GM21381 (cell line): ENCODE measurements around the gene GNB5.

ENCODE experiments used
- ATAC-seq: cut with Tn5 transposase; IDR thresholded peaks from one replicate; pipeline ENCODE4 v1.9.1; 2021; ENCODE audit warnings: mild to moderate bottlenecking, moderate library complexity; ENCODE audit not compliant: unreplicated experiment

Gene GNB5

DNA sequence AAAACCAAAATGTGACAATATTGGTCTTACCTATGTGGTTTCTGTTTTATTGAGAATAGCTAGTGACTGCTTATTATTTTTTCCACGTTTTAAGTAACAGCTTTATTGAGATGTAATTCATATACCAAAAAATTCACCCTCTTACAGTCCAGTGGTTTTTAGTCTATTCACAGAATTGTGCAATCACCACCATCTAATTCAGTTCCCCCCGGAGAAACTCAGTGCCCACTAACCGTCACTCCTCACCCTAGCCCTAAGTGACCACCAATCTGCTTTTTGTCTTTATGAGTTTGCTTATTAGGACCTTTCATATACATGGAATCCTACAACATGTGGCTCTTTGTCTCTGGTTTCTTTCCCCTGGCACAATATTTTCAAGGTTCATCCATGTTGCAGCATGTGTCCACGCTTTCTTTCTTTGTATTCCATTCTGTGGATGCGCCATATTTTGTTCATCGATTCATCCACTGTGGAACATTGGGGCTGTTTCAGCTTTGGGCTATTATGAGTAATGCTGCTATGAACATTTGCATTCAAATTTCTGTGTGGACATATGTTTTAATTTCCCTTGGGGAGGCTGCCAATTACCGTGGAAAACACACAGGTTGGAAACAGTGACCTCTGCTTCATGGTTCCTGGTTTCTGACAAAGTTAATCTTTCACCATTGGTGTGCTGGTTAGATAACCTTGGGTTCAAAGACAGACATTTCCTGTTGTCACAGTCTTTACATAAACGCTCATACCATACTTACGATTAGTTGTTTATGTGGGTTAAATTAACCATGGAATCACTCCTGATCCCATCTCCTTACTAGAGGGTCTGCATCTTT, 75.4 kb downstream of the GNB5 start:
- ATAC-seq, result no peak

DNA sequence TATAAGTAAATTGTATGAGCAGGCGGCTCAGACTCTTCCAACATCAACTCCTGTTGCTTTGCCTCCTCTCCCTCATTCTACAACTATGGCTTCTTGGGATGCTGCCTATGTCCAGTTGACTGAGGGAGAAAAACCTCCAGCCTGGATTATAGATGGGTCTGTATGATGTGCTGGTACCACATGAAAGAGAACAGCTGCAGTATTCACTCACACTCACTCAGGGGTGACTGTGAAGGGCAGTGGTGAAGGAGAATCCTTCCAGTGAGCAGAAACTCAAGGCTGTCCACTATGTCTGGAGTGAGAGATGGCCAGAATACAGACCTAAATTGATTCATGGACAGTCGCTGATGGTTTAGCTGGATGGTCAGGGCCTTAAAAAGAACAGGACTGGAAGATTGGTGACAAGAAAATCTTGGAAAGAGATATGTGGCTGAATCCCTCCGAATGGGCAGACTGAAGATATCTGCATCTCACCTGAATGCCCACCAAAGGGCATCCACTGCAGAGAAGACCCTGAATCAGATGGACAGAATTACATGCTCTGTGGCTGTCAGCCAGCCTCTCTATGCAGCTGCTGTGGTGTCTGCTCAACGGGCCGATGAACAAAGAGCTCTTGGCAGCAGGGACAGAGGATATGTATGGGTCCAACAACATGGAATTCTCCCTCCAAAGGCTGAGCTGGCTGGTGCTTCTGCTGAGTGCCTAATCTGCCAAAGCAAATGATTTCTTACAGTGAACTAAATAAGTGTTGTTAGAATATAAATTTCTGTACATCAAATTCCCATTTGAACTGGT, 76.7 kb downstream of the GNB5 start:
- ATAC-seq, result no peak

DNA sequence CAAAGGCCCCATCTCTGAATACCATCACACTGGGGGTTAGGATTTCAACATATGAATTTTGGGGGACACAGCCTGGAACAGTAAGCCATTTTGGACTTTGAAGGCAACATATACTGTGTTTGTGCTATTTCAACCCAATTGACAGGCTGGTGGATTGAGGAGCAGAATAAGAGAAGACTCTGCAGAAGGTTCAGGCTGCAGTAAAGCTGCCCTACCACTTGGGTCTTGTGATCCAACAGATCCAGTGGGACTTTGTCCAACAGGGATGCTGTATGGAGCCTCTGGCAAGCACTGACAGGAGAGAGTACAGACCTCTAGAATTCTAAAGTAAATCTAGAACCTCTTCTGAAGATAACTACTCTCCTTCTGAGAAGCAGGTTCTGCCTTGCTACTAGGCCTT, 77.5 kb downstream of the GNB5 start:
- no peak for ATAC-seq

DNA sequence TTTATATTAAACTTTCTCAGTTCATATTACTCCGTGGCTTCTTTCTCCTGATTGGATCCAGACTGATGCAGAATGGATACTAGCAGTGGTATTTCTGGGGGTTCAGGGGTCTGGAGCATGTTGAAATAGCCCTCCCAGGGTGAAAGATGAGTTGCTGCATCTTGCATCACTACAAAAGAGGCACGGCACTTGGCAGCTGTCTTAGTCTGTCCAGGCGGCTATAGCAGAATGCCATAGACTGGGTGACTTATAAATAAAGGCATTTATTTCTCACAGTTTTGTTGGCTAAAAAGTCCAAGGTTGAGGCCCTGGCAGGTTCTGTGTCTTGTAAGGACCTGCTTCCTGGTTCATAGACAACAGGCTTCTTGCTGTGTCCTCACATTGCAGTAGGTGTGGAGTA, 78.0 kb downstream of the GNB5 start:
- ATAC-seq, result no peak

DNA sequence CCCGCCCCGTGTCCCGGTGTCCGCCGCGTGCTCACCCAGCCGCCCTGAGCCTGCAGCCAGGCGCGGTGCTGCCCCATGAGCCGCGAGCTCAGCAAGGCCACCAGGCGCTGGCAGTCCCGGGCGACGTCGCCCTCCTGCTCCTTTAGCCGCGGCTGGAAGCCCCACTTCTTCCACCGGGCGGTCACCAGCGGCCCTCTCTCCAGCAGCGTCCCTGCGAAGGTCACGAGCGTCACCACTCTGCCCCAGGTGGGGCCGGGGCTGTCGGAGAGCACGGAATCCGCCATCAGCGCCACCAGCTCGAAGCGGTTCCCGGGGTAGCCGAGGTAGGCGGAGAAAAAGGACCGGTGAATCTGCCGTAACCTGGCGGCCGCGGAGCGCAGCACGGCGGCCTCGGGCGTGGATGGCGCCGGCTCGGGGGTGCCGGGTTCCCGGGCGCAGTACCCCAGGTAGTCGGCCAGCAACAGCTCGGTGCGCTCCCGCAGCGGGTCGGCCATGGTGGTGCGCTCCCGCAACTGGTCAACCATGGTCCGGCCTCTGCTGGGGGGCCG, 78.9 kb downstream of the GNB5 start:
- no peak for ATAC-seq

DNA sequence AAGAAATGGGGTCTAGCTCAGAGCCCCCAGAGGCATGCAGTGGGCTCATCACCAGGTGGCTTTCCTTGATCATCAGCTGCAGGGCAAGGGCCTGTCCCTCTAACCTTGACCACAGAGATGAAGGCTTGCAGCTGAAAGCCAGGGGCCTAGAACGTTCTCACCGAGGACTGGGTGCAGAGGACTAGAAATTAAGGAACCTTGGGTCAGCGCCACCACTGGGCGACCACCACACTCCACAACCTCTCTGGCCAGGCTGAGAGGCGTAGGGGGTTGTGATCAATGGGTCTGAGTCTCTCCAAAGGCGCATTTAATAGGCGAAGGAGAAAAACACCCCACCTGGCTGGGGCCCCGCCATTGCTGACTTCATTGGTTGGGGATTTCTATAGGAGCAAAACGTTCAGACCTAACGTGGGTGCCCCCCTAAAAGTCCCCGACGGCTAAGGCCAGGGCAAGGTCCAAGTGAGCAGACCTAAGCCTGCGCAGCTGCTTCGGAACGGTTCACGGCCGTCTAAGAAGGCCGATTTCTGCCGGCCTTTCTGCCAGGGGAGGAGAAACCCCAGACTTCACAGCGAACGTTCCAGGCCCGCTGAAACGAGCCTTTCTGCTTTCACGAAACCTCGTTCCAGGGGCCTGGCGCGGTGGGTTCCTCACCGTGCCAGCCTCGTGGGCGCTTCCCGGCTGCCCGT, 79.5 kb downstream of the GNB5 start:
- ATAC-seq, result no peak

DNA sequence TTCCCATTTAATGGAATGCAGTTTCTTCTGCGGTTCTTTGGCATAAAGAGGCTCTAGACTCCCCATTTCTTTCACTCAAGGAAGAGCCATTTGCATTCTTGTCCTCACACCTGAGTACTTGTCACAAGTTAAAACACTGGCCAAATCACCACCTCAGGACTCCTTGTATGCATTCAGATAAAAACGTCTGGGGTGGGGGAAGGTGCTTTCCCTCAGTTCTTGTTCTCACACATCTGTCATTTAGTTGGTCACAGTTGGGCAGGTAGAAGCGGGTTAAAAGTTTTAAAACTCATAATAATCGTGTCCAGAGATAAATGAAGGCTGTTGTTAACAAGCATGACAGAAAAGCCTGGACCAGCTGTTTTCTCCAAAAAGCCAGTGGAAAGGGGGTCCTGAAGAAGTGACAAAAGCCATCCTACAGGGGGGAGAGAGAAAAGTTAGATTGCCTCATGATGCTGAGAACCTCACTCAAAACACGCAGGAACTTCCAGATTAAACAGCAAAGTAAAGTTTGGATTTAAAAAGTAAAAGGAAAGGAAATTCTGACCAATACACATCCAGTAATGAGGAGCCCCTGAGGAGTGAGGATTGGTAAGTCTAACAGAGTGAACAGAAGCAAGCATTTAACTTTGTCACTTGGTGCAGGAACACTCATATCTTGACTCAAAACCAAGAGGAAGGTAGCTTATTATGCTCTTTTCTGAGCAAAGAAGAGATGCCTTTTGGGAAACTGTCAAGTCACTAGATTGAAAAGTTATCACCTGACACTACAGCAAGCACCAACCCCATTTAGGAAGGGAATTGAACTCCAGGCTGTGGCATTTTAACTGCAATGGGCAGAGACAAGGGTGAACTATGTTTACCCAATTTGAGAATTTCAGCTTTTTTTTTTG, 81.4 kb downstream of the GNB5 start:
- ATAC-seq, result peak; percentile 51

DNA sequence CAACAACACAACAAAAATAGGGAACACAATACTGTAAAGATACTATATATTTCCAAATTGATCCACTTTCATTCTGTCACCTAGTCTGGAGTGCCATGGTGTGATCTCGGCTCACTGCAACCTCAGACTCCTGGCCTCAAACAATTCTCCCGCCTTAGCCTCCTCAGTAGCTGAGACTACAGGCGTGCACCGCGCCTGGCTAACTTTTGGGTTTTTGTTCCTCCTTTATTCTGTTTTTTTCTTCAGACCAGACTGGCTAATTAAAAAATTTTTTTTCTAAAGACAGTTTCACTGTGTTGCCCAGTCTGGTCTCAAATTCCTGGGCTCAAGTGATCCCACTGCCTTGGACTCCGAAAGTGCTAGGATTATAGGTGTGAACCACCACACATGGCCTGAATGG, 84.0 kb downstream of the GNB5 start:
- no peak for ATAC-seq

DNA sequence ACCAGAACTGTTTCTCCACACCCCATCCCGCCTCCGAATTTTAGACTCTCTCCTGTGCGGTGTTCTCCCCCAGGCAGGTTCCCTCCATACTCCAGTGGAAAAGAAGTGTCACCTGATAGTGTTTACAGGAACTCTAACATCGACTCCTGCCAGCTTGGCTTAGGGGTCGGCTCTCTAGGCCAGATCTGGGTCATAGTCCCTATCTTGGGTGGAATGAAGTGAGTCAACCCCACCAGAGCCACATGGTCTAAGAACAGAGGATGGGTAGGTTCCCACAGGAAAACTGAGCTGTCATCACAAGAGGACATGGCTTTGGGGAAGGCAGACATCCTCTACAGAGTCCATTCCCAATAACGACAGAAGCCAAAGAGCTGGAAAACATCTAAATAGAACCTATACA, 84.6 kb downstream of the GNB5 start:
- ATAC-seq, result no peak

DNA sequence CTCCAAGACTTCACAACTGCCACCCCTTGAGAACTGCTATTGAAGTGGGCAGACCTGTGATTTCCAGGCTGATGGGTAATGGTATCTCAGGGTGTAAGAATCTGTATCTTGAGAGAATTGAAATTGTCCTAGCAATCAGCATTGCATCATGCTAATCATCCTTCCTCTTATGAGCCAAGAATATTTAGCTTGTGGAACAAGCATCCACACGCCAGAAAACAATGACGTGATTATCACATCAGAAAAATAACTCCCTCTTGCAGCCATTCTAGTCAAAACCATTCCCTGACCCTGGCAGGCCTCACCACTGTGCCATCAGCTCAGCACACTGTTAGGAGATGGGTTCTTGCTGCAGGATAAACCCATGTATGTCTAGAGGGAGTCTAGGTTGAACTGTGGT, 85.3 kb downstream of the GNB5 start:
- no peak for ATAC-seq

DNA sequence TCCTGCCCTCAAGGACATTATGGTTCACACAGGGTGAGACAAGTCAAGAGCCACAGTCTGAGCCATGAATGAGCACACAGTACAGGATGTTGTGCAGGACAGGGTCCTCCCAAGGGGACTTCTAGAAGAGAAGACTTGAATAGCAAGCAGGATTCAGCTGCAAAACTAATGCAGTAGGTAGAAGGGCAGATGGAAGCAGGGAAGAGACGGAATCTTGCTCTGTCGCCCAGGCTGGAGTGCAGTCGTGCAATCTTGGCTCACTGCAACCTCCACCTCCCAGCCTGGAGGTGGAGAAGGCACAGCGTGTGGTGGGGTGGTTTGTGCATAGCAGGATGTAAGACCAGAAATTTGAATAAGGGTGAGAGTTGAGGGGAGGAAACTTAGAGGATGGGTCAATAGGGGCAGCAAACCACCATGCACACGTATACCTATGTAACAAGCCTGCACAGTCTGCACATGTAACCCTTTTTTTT, 86.6 kb downstream of the GNB5 start:
- ATAC-seq, result peak; percentile 32

DNA sequence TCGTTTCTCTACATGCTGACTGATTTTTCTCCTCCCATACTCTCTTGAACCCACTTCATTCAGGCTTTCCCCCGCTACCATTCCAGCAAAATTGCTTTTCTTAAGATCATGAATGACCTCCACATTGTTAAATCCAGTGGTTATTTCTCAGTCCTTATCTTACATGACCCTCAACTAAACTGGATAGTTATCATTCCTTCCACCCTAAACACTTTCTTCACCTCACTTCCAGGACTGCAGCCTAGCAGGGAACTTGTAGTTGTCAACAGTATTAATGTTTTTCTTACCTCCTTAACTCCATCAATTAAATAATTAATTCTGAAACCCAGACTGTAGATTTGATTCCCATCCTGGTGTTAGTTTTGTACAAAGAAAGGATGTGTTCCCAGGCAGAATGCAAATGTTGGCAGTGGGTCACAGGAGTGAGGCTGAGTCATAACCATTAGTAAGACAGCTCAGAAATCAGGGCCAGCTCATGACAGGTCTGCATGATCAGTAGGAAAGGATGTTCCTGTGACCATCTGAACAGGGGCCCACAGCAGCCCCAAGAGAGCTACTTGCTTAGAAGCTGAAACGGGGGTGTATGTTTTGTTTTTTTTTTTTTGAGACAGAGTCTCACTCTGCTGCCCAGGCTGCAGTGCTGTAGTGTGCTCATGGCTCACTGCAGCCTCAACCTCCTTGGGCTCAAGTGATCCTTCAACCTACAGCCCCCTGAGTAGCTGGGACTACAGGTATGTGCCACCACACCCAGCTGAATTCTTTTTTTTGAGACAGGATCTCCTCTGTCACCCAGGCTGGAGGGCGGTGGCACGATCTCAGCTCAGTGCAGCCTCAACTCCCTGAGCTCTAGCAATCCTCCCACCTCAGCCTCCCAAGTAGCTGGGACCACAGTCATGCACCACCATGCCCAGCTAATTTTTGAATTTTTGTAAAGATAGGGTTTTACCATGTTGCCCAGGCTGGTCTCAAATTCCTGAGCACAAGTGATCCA, 87.7 kb downstream of the GNB5 start:
- ATAC-seq, result peak; percentile 51

DNA sequence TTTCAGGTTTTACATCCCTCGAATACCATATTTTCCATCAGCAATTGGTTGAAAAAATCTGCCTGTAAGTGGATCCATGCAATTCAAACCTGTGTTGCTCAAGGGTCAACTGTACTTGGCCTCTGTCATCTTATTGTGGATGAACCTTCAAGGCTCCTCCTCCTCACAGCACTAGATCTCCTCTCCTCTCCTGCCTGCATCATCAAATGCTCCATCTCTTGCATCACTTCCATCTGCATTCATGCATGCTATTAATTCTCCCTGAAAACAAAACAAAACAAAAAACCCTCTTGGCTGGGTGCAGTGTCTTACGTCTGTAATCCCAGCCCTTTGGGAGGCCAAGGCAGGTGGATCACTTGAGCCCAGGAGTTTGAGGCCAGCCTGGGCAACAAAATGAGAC, 88.7 kb downstream of the GNB5 start:
- no peak for ATAC-seq

DNA sequence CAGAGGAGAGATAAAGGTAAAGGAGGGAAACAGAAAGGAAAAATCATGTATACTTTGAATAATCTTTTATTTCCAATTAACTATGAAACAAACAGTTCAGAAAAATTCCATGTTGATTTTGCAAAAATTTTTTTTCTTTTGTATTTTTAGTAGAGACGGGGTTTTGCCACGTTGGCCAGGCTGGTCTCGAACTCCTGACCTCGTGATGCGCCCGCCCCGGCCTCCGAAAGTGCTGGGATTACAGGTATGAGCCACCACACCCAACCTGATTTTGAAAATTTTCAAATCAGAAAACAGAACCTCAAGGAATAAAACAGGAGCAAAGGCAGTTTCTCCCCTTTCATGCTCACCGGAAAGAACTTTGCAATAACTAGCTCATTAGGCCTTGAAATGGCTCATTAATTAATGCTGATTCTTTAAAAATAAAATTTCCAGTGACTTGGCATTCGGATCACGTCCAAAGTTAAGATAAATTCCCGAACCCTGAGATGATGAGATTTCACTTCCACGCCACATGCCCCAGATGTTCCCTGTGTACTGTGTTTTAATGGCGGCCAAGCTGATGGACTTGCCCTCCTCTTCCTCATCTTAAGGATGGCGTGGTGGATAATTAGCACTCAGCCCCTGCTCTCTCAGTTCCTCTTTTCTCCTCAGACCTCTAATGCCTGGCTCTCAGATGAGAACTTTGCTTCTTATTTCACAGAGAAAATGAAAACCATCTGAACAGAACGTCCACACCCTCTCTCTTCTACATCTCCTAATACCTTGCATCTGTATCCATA, 89.5 kb downstream of the GNB5 start:
- ATAC-seq, result peak; percentile 40

DNA sequence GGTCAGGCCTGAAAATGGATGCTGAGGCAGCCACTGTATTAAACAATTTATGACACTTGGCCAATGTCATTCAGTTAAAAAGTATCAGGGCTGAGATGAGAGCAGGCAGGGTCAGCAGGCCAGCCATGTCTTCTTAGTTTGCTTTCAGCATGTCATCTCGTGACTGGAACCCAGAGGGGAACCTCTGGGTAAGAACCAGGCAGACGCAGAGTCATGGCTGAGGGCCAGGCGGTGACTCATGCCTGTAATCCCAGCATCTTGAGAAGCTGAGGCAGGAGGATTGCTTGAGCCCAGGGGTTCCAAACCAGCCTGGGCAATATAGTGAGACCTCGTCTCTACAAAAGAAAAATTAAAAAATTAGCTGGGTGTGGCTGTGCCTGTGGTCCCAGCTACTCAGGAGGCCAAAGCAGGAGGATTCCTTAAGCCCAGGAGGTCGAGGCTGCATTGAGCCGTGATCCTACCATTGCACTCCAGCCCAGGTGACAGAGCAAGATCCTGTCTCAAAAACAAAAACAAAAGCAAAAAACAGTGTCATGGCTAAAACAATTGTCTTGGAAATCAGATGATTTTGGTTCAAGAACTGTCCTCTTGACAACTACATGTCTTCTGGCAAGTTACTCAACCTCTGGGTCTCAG, 90.3 kb downstream of the GNB5 start:
- ATAC-seq, result no peak

DNA sequence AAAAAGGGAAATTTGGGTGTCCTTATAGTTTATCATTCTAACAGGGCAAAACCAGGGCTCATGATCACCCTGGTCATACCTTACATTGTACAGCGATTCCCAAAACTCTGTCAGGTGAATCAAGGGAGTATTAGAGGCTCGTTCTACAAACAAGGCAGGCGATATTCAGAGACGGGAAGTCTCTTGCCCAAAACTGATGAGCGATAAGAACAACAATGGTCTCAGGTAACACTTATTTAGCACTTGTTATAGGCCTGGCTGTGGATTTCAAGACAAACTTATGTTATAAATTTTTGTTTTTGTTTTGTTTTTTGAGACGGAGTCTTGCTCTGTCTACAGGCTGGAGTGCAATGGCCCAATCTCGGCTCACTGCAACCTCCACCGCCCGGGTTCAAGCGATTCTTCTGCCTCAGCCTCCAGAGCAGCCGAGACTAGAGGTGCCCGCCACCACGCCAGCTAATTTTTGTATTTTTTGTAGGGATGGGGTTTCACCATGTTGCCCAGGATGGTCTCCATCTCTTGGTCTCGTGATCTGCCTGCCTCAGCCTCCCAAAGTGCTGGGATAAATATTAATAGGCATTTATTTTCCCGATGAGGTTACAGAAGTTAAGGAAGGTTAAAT, 91.4 kb downstream of the GNB5 start:
- ATAC-seq, result no peak

DNA sequence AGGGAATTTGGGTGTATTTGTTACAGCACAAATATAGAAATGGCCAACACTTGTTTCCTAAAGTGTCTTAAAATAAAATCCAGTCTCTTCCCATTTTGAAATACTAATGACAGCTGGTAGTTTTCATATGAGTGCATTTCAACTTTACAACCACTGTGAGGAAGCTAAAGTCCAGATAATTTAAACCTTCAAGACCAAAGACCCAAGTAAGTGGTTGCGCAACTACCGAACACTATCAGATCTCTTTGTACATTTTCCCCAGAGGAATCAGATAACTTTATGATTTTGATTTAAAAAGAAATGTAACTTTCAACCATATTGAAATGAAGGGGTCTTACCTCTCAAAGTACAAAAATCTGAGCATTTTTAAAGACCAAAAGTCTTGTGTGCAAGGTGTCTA, 92.9 kb downstream of the GNB5 start:
- ATAC-seq, result no peak
